ENCODE data around the gene PFKFB3. TPM values are rescaled to one million over a fixed set of nuclear protein-coding genes. Genes with fewer than 3 reads are reported as not detected.
"Not testable (repeated sequence)": the region's sequence is repeated elsewhere in the genome, so short reads cannot be mapped to it uniquely, and the experiment has no call there.

The PFKFB3 gene
- polyA plus RNA-seq, 3 donors: 54.6 to 594 (median 123) TPM

DNA sequence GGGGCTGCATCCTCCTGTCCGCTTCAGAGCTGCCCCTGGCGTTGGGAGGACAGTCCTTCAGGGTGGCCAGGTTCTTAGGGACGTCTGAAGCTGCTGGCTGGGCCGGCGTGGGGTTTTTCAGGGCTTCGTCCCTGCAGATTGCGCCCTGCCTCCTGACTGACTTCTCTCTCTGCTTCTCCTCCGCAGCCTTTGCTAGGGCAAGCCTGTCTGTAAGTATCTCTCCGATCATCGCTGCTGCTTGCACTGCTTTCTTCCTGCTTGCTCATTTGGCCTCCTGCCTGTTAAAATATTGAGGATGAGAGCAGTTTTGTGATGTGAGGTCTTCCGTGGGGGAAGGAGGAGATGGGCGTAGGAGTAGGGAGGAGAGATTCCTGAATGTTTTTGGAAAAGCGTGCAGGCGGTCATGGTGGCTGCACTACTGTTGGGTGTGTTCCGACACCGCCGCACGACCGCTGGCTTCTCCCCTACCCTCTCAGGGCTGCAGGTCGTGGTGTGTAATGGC is 25.3 kb downstream of the PFKFB3 start:
- 68 to 84% (median 70%) methylated on average over 20 of the region's 20 CpGs for WGBS, 3 donors
- H3K27ac ChIP-seq (ENCODE audit: low read depth, low read length): no peak overlapping the region

DNA sequence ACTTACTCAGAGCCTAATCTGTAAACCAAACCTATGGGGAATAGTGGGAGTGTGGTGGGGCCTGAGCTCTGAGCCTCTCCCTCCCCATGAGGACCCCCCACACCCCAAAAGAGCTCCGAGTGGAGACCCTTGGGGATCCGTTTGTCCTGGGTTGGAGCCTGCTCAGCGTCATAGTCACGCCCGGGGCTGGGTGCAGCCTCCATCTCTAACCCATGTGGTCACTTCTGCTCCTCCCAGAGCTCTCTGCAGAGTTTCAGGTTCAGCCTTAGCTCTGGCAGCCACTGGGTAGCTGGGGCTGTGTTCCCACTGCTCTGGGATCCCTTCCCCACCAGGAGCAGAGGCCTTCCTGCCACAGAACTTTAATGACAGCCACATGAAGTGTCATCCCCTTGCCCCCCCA is 25.9 kb downstream of the PFKFB3 start:
- 53 to 72% (median 70%) methylated on average over 5 of the region's 5 CpGs for WGBS, 3 donors
- no peak overlapping the region for H3K27ac ChIP-seq (ENCODE audit: low read depth, low read length)

DNA sequence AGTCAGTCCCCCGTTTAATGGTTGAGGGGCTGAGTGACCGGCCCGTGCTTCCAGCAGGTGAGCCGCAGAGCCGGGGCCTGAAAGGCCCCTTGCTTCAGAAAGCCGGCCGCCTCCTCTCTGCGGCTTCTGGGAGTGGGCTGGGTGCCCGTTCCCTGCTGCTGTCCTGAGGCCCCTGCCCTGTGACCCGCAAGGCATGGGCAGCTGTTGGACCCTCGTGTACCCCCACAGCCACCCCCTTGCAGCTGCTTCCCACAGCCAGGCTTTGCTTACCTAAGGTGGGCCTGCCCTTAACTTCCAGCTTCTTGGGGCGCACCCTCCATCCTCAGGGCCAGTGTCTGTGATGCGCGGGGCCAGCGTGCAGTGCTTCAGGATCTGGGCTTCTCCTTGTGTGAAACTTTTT is 26.6 kb downstream of the PFKFB3 start:
- no peak overlapping the region for H3K27ac ChIP-seq (ENCODE audit: low read depth, low read length)
- 92 to 94% (median 94%) methylated on average over 15 of the region's 15 CpGs for WGBS, 3 donors

DNA sequence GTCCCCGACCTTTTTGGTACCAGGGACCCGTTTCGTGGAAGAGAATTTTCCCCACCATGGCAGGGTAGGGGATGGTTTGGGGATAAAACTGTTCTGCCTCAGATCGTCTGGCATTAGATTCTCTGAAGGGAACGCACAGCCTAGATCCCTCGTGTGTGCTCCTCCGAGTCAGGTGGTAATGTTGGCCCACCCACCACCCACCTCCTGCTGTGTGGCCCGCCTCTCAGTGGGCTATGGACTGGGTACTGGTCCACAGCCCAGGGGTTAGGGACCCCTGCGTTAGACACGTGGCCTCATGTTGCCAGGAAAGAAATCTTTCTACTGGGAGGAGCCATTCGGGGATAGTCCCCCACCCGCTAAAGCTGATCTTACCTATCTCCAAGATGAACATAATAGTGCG is 27.0 kb downstream of the PFKFB3 start:
- 92 to 93% (median 93%) methylated on average over 13 of the region's 13 CpGs for WGBS, 3 donors

DNA sequence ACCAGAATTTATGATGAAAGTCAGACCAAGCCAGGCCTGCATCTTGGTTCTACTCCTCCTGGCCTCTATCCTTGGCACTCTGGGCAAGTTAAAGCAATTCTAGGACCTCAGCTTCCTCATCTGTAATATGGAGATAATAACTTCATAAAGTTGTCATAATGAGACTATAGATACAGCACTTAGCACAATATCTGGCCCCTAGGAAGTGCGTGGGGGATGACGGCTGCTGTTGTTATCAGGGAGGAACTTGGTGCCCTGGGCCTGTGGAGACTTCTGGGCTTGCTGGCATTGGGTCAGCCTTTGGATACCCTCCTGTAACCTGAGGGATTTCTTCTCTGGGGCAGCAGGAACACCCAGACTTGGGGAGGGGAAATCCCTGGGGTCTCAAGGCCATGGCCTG is 27.6 kb downstream of the PFKFB3 start:
- 95 to 100% (median 96%) methylated on average over 2 of the region's 2 CpGs for WGBS, 3 donors
- H3K27ac ChIP-seq (ENCODE audit: low read depth, low read length): no peak overlapping the region

More for the DNA sequence above, 27.0 kb downstream of the PFKFB3 start:
- H3K27ac ChIP-seq (ENCODE audit: low read depth, low read length): no peak overlapping the region

DNA sequence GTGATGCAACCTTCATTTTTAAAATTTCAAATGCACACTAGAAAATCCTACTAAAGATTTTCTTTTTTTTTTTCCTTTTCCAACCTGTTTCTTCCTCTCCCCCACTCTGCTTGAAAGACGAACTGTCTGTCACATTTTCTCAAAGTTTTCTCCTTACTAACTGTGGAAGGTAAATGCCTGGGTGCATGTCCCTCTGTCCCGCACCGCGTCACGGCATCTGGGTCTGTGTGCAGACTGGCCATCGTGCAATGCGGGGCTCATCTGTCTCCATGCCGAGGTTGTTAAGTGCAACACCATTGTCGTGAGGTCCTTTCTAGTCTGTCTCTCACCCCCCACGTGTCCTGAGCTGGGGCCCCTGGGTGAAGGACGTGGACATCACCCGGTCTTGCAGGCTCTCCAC is 28.4 kb downstream of the PFKFB3 start:
- no peak overlapping the region for H3K27ac ChIP-seq (ENCODE audit: low read depth, low read length)
- 93 to 94% (median 94%) methylated on average over 12 of the region's 12 CpGs for WGBS, 3 donors

DNA sequence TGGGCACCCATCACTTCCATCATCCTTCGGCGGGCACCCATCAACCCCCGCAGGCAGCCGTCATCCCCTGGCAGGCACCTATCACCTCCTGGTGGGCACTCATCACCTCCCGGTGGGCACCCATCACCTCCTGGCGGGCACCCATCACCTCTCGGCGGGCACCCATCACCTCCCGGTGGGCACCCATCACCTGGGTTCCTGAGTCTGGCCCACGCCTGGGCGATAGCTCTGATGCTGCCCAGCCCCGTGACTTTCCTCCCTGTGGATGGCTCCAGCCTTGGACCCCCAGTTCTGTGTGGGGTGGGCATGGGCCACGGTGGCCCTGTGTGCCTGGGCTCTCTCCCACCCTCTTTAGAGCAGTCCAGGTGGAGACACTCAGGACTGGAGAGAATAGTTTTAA is 29.0 kb downstream of the PFKFB3 start:
- 86 to 88% (median 87%) methylated on average over 12 to 13 of the region's 13 CpGs for WGBS, 3 donors

DNA sequence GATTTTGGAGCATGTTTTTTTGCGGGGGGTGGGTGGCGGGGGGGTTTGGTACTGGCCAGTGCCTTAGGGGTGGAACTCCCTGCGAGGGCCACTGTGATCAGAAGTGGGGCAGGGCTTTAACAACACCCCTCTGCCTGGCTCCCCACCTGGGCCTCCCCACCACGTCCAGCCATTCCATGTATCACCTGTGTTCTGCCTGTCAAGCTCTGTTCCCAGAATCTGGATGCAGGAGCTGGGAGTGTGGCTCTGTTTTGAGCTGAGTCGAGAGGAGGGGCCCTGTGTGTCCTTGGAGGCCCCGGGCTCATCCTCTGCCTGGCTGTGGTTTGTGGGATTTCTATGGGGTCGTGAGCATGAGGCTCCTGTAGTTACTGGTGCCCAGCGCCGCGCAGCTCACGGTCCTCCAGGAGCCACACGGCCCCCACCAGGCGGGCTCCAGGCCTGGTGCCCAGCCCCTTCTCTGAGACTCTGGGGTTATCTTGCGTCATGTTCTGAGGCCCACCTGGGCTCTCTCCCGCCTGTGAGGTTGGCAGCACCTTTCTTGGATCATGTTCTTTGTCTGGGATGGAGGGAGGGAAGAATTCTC is 29.6 kb downstream of the PFKFB3 start:
- 87 to 90% (median 87%) methylated on average over 15 of the region's 15 CpGs for WGBS, 3 donors
- no peak overlapping the region for H3K27ac ChIP-seq (ENCODE audit: low read depth, low read length)

More for the DNA sequence above, 29.0 kb downstream of the PFKFB3 start:
- H3K27ac ChIP-seq (ENCODE audit: low read depth, low read length): no peak overlapping the region

DNA sequence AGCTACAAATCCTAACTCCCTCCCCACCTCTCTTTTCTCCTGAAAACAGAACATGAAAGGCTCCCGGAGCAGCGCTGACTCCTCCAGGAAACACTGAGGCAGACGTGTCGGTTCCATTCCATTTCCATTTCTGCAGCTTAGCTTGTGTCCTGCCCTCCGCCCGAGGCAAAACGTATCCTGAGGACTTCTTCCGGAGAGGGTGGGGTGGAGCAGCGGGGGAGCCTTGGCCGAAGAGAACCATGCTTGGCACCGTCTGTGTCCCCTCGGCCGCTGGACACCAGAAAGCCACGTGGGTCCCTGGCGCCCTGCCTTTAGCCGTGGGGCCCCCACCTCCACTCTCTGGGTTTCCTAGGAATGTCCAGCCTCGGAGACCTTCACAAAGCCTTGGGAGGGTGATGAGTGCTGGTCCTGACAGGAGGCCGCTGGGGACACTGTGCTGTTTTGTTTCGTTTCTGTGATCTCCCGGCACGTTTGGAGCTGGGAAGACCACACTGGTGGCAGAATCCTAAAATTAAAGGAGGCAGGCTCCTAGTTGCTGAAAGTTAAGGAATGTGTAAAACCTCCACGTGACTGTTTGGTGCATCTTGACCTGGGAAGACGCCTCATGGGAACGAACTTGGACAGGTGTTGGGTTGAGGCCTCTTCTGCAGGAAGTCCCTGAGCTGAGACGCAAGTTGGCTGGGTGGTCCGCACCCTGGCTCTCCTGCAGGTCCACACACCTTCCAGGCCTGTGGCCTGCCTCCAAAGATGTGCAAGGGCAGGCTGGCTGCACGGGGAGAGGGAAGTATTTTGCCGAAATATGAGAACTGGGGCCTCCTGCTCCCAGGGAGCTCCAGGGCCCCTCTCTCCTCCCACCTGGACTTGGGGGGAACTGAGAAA is 30.4 kb downstream of the PFKFB3 start:
- H3K27ac ChIP-seq (ENCODE audit: low read depth, low read length): no peak overlapping the region
- WGBS, 3 donors: 82 to 89% (median 84%) methylated on average over 28 of the region's 28 CpGs

DNA sequence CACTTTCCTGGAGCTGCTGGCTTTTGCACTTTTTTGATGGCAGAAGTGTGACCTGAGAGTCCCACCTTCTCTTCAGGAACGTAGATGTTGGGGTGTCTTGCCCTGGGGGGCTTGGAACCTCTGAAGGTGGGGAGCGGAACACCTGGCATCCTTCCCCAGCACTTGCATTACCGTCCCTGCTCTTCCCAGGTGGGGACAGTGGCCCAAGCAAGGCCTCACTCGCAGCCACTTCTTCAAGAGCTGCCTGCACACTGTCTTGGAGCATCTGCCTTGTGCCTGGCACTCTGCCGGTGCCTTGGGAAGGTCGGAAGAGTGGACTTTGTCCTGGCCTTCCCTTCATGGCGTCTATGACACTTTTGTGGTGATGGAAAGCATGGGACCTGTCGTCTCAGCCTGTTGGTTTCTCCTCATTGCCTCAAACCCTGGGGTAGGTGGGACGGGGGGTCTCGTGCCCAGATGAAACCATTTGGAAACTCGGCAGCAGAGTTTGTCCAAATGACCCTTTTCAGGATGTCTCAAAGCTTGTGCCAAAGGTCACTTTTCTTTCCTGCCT is 31.1 kb downstream of the PFKFB3 start:
- 83 to 93% (median 93%) methylated on average over 11 of the region's 11 CpGs for WGBS, 3 donors
- H3K27ac ChIP-seq (ENCODE audit: low read depth, low read length): no peak overlapping the region

DNA sequence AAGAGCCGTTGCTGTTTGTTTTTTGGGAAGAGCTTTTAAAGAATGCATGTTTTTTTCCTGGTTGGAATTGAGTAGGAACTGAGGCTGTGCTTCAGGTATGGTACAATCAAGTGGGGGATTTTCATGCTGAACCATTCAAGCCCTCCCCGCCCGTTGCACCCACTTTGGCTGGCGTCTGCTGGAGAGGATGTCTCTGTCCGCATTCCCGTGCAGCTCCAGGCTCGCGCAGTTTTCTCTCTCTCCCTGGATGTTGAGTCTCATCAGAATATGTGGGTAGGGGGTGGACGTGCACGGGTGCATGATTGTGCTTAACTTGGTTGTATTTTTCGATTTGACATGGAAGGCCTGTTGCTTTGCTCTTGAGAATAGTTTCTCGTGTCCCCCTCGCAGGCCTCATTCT is 31.6 kb downstream of the PFKFB3 start:
- H3K27ac ChIP-seq (ENCODE audit: low read depth, low read length): no peak overlapping the region
- WGBS, 3 donors: 90 to 94% (median 92%) methylated on average over 13 of the region's 13 CpGs

DNA sequence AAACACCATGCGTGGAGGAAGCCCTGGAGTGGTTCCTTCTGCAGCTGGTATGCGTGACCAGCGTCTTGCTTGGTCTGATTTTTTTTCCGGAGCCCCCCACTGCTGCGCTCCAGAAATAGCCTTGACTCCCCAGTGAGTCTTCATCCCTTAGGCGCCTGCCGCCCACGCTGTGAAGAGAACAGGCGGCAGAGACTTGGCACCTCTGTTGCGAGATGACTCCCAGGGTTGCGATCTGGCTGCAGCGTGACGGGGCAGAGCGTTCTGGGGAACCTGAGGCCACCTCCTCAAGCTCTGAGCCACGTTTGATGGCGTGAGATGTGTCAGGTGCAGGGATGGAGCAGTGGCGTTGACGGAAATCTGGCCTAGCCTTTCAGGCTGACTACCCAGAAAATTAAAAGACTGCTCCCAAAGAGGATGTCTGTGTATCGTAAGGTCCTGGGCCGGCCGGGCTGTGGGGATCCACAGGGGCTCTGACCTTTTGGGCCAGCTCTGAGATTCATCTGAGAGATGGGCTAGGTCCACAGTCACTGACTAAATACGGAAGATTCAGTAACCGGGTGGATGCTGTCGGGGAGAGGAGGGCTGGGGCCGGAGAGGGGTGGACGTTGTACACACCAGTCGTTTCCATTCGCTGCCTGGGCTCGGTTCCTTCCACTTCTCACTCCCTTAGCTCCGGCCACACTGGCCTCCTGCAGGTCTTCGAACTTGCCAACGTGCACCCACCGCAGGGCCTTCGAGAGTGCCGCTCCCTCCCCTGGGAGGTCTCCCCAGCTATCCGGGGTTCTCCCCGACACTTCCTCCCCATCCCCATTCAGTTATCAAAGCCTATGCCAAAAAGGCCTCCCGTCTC is 33.8 kb downstream of the PFKFB3 start:
- WGBS, 3 donors: 89 to 92% (median 92%) methylated on average over 38 of the region's 38 CpGs
- H3K27ac ChIP-seq (ENCODE audit: low read depth, low read length): no peak overlapping the region

DNA sequence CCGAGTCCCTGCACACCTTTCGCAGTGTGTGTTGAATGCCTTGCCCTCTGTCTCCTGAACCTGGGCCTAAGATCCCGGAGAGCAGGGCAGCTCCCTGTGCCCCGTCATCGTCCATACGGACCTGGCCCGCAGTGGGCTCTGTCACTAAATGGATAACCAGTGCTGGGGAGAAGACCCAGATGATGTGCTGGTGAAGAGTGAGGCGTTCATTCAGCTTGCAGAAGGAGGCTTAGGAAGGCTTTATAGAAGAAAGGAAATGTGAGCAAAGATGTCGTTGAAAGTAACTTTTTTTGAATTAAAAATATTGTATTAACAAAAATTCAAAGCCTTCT is 34.4 kb downstream of the PFKFB3 start:
- WGBS, 3 donors: 91 to 94% (median 92%) methylated on average over 9 of the region's 9 CpGs
- H3K27ac ChIP-seq (ENCODE audit: low read depth, low read length): no peak overlapping the region

DNA sequence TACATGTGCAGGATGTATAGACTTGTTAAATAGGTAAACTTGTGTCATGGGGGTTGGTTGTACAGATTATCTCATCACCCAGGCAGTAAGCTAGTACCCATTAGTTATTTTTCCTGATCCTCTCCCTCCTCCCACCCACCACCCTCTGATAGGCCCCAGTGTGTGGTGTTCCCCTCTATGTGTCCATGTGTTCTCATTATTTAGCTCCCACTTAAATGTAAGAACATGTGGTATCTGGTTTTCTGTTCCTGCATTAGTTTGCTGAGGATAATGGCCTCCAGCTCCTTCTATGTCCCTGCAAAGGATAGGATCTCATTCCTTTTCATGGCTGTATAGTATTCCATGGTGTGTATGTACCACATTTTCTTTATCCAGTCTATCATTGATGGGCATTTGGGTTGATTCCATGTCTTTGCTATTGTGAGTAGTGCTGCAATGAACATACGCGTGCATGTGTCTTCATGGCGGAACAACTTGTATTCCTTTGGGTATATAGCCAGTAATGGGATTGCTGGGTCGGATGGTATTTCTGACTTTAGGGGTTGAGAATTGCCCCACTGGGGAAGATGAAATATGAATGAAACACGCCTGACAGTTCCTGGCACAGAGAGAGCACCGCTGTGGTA is 36.0 kb downstream of the PFKFB3 start:
- not testable (repeated sequence) for H3K27ac ChIP-seq (ENCODE audit: low read depth, low read length)
- 70 to 93% (median 77%) methylated on average over 6 of the region's 6 CpGs for WGBS, 3 donors

DNA sequence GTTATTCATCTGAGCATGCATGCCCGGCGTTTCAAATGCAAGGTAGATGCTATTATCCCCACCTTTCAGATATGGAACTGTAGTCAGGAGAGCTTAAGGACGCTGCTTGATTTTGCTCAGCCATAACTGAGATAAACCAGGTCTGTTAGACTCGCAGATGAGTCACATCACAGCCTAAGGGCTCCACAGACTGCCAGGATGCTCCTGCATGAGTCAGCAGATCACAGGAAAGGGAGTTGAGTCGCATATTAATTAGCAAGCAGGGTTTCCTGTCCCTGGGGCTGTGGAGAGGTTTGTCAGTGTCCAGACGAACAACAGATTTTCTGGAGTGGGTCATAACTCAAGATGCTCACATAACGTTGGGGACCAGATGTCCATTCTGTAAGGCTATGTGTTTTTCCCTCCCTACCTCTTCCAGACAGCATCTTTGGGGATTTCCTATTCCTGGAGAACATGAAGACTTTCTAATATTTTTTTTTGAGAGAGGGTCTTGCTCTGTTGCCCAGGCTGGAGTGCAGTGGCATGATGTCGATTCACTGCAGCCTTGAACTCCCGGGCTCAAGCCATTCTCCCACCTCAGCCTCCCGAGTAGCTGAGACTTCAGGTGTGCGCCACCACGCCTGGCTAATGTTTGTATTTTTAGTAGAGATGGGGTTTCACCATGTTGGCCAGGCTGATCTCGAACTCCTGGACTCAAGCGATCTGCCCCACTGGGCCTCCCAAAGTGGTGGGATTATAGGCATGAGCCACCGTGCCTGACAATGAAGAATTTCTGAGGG is 36.7 kb downstream of the PFKFB3 start:
- 62 to 81% (median 67%) methylated on average over 15 of the region's 15 CpGs for WGBS, 3 donors

DNA sequence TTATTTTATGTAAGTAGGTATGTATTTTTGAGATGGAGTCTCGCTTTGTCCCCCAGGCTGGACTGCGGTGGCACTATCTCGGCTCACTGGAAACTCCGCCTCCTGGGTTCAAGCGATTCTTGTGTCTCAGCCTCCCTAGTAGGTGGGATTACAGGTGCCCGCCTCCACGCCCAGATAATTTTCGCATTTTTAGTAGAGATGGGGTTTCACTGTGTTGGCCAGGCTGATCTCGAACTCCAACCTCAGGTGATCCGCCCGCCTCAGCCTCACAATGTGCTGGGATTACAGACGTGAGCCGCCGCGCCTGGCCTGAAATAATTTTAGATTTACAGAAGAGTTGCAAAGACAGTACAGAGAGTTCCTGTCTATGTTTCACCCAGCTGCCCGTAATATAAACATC is 37.5 kb downstream of the PFKFB3 start:
- no peak overlapping the region for H3K27ac ChIP-seq (ENCODE audit: low read depth, low read length)
- WGBS, 3 donors: 93 to 98% (median 98%) methylated on average over 16 of the region's 16 CpGs

More for the DNA sequence above, 36.7 kb downstream of the PFKFB3 start:
- no peak overlapping the region for H3K27ac ChIP-seq (ENCODE audit: low read depth, low read length)

DNA sequence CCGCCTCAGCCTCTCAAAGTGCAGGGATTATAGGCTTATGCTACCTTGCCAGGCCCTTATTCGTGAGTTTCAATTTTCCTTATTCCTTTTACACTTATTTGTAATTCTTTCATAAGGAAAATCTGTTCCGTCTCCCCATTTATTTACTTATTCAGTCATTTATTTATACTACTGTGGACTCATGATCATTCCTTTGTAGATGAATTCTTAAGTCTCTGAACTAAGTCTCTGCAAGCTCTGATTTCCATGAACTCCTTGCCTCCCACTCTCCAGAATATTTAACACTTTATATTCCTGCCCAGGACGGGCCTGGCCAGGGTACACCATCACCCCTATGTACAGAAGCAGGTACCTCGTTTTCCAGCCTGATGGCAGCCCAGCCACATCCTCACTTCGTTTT is 39.4 kb downstream of the PFKFB3 start:
- no peak overlapping the region for H3K27ac ChIP-seq (ENCODE audit: low read depth, low read length)
- WGBS, 3 donors: 77 to 85% (median 78%) methylated on average over 6 of the region's 6 CpGs

Data from adipose tissue (tissue), 3 donors.